IMR-90 (cell line): Measurements from ENCODE around the gene KIAA0232.

ENCODE experiments used
- CEBPB ChIP-seq: IDR thresholded peaks from 2 replicates; pipeline ENCODE4 v1.6.1; 2012; ENCODE audit warnings: low read depth, low read length, improper control_type of control experiment
- CHD1 ChIP-seq: IDR thresholded peaks from 2 replicates; pipeline ENCODE4 v1.6.1; 2012; ENCODE audit warnings: low read depth, low read length, improper control_type of control experiment
- FOS ChIP-seq: fragments of 150-350 bp; IDR thresholded peaks from 2 replicates; pipeline ENCODE4 v1.6.1; 2016; ENCODE audit warnings: low read depth, low read length
- MAZ ChIP-seq: IDR thresholded peaks from 2 replicates; pipeline ENCODE4 v1.6.1; 2012; ENCODE audit warnings: low read depth, mild to moderate bottlenecking, low read length, improper control_type of control experiment, moderate library complexity, borderline replicate concordance
- POLR2A ChIP-seq: IDR thresholded peaks from 2 replicates; pipeline ENCODE4 v1.6.1; 2012; ENCODE audit warnings: mild to moderate bottlenecking, low read depth, low read length
- RAD21 ChIP-seq: IDR thresholded peaks from 2 replicates; pipeline ENCODE4 v1.6.1; 2012; ENCODE audit warnings: low read length, improper control_type of control experiment
- RCOR1 ChIP-seq: IDR thresholded peaks from 2 replicates; pipeline ENCODE4 v1.6.1; 2012; ENCODE audit warnings: mild to moderate bottlenecking, low read length, improper control_type of control experiment; ENCODE audit not compliant: insufficient replicate concordance
- RFX5 ChIP-seq: IDR thresholded peaks from 2 replicates; pipeline ENCODE4 v1.8.0; 2012; ENCODE audit warnings: low read depth, mild to moderate bottlenecking, low read length, moderate library complexity
- SMC3 ChIP-seq: fragments of 150-350 bp; IDR thresholded peaks from 2 replicates; pipeline ENCODE4 v1.6.1; 2016; ENCODE audit warnings: low read depth, mild to moderate bottlenecking, antibody characterized with exemption, low read length, moderate library complexity
- TF ChIP-seq, protein P1 (sequence below): conservative IDR thresholded peaks from 2 replicates; pipeline ENCODE4 v1.5.1; 2012; ENCODE audit warnings: mild to moderate bottlenecking, low read depth, low read length, improper control_type of control experiment

DNA sequence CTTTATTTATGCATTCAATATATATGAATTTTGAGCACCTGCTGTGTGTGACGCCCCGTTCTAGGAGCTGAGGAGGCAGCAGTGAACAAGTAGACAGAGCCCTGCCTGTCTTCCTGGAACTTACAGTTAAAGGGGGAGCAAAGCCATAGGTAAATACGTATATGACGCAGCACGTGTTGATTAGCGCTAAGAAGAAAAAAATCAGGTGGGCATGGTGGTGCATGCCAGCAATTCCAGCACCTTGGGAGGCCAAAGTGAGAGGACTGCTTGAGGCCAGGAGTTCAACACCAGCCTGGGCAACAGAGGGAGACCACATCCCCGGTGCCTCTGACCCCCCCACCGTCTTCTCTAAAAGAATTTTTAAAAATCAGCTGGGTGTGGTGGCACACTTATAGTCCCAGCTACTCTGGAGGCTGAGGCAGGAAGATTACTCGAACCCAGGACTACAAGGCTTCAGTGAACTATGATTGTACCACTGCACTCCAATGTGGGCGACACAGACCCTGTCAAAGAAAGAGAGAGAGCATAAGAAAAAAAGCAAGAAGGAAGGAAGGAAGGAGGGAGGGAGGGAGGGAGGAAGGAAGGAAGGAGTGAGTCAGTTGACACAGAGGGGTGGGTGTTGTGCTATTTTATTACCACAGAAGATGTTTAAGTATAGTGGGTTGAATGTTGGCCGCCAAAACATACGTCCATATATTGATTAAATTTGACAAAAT lies 5.4 kb upstream of the KIAA0232 start:
- TF ChIP-seq, protein P1, sequence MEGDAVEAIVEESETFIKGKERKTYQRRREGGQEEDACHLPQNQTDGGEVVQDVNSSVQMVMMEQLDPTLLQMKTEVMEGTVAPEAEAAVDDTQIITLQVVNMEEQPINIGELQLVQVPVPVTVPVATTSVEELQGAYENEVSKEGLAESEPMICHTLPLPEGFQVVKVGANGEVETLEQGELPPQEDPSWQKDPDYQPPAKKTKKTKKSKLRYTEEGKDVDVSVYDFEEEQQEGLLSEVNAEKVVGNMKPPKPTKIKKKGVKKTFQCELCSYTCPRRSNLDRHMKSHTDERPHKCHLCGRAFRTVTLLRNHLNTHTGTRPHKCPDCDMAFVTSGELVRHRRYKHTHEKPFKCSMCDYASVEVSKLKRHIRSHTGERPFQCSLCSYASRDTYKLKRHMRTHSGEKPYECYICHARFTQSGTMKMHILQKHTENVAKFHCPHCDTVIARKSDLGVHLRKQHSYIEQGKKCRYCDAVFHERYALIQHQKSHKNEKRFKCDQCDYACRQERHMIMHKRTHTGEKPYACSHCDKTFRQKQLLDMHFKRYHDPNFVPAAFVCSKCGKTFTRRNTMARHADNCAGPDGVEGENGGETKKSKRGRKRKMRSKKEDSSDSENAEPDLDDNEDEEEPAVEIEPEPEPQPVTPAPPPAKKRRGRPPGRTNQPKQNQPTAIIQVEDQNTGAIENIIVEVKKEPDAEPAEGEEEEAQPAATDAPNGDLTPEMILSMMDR, result no peak
- TF ChIP-seq CEBPB, result no peak
- no peak for TF ChIP-seq POLR2A
- TF ChIP-seq CHD1, result no peak
- no peak for TF ChIP-seq RCOR1
- no peak for TF ChIP-seq FOS
- TF ChIP-seq MAZ, result no peak
- no peak for TF ChIP-seq SMC3
- TF ChIP-seq RFX5, result no peak
- no peak for TF ChIP-seq RAD21
